Muscle layer of colon (tissue), 2 donors: Measurements from ENCODE around the gene EFNA5.
"Not testable (repeated sequence)": the region's sequence is repeated elsewhere in the genome, so short reads cannot be mapped to it uniquely, and the experiment has no call there.

Experiments used
- H3K27ac ChIP-seq: one replicate; pipeline ENCODE4 v1.7.0; 2013; ENCODE audit warnings: low read depth, mild to moderate bottlenecking, low read length, moderate library complexity
- H3K27me3 ChIP-seq, 2 donors: one replicate each; pipeline ENCODE4 v1.7.0; 2013; ENCODE audit warnings: low read length in 2 of 2, mild to moderate bottlenecking in 2 of 2; ENCODE audit not compliant: insufficient read depth in 2 of 2, control insufficient read depth in 1 of 2
- H3K36me3 ChIP-seq: one replicate; pipeline ENCODE4 v1.7.0; 2013; ENCODE audit warnings: mild to moderate bottlenecking, low read length; ENCODE audit not compliant: insufficient read depth
- H3K4me1 ChIP-seq: one replicate; pipeline ENCODE4 v1.7.0; 2013; ENCODE audit warnings: mild to moderate bottlenecking, low read length; ENCODE audit not compliant: insufficient read depth
- H3K4me3 ChIP-seq, 2 donors: one replicate each; pipeline ENCODE4 v1.7.0; 2013; ENCODE audit warnings: low read length in 2 of 2, low read depth in 1 of 2, mild to moderate bottlenecking in 1 of 2, moderate library complexity in 1 of 2
- H3K9ac ChIP-seq: one replicate; pipeline ENCODE4 v1.7.0; 2013; ENCODE audit warnings: low read length
- H3K9me3 ChIP-seq: one replicate; pipeline ENCODE4 v1.7.0; 2013; ENCODE audit warnings: mild to moderate bottlenecking, low read length
- donor health status: abdominal sarcoma.
- donor health status: Adenocarcinoma of cecum.

The EFNA5 gene

DNA sequence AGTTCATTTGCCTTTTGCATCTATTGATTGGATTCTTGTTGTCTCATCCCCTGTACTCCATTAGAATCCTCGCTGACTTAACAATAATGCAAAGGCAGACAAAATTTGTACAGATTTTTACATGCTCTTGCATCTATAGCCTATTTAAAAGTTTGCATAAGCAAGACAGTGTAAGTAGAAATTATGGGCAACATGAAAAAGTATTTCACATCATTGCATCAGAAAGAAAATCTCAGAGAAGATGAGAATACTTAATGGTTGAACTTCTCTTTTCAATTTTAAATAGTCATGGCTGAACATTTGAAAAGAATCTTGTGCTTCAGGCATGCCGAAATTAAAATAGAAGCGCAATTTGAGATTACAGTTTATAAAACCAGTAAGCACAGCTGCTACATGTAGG is 226.4 kb downstream of the EFNA5 start:
- H3K4me1 ChIP-seq, result no peaks in the 10 kb centered on the region
- no peak overlapping the region for H3K4me3 ChIP-seq
- no peaks in the 10 kb centered on the region for H3K9me3 ChIP-seq
- no peak overlapping the region for H3K9ac ChIP-seq
- H3K27ac ChIP-seq, result no peak overlapping the region
- H3K36me3 ChIP-seq, result no peaks in the 10 kb centered on the region
- no peaks in the 10 kb centered on the region for H3K27me3 ChIP-seq

DNA sequence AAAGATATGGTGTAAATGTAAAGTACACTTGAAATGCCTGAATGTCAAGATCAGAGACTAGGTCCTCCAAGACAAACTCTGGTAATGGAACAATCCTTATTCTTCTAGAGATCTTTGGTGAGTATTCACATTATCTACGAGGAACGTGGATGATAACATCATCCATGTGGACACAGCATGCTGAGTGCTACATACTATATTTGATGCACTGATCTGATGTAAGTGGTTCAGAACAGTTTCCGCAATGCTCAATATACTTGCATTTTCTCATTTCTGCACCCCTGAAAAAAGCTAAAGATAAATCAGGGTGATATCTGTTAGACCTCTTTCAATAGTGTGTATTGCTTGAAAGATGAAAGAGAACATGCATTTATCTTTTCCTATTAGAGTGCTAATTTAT is 226.8 kb downstream of the EFNA5 start:
- H3K9me3 ChIP-seq, result no peaks in the 10 kb centered on the region
- no peaks in the 10 kb centered on the region for H3K27me3 ChIP-seq
- H3K9ac ChIP-seq, result no peak overlapping the region
- H3K36me3 ChIP-seq, result no peaks in the 10 kb centered on the region
- H3K4me3 ChIP-seq, result no peak overlapping the region
- H3K27ac ChIP-seq, result no peak overlapping the region
- H3K4me1 ChIP-seq, result no peaks in the 10 kb centered on the region

- Histone ChIP-seq H3K4me1 (no peaks in the 10 kb centered on the region), H3K27ac (no peak overlapping the region), H3K4me3 (no peak overlapping the region), H3K36me3 (no peaks in the 10 kb centered on the region), H3K9me3 (no peaks in the 10 kb centered on the region), H3K27me3 (no peaks in the 10 kb centered on the region), H3K9ac (no peak overlapping the region)
Observed at GRCh38 chr5:107442452-107442851, 228.3 kb downstream of the EFNA5 start.

- Histone ChIP-seq H3K9ac (no peak overlapping the region), H3K36me3 (no peaks in the 10 kb centered on the region), H3K27me3 (no peaks in the 10 kb centered on the region), H3K4me3 (no peak overlapping the region), H3K27ac (no peak overlapping the region), H3K4me1 (peaks cover 10% of the 10 kb centered on the region), H3K9me3 (no peaks in the 10 kb centered on the region)
Observed at GRCh38 chr5:107439832-107440231, 230.9 kb downstream of the EFNA5 start.

DNA sequence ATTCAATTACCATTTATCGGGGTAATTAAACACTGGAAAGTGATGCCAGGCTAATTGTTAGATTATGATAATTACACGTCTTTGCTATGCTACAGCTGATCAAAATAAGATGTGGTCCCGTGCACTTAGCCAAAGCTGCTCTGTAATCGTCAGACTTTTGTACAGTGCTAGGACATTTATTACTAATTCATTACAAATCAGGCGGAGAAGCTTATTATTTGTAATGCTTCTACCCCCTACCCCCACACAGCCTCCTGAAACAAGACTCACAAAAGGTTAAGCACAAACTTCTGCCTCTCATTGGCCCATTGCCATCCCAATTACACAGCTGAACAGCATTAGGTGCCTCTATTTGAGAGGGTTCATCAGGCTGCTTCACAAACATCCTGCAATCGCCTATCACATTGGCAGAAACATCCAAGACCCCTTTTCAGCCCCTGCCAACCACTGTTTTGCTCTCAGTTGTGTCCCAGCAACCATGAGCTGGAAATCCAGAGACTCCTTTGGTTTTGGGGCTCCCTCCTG is 232.7 kb downstream of the EFNA5 start:
- H3K4me3 ChIP-seq, result no peak overlapping the region
- H3K4me1 ChIP-seq, result peaks cover 10% of the 10 kb centered on the region
- H3K9me3 ChIP-seq, result no peaks in the 10 kb centered on the region
- H3K27me3 ChIP-seq, result no peaks in the 10 kb centered on the region
- H3K27ac ChIP-seq, result no peak overlapping the region
- no peaks in the 10 kb centered on the region for H3K36me3 ChIP-seq
- H3K9ac ChIP-seq, result no peak overlapping the region

DNA sequence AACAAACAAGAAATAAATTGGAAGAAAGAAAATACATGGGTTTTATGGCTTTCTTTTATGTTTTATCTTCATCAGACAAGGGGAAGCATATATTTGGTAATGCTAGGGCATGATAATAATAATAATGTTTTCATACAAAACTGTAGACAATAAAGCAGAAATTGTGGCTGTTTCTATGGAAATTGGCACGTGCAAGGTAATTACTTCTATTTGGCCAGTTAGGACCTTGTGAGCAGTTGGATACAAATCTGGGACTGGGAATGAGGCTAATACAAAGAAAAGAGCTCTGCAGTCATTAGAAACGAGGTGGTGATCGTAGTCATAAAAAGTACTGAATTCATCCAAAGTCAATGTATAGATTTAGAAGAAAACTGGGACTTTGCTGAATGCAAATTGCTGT is 233.6 kb downstream of the EFNA5 start:
- no peak overlapping the region for H3K4me3 ChIP-seq
- H3K27ac ChIP-seq, result no peak overlapping the region
- peaks cover 10% of the 10 kb centered on the region for H3K4me1 ChIP-seq
- H3K27me3 ChIP-seq, result no peaks in the 10 kb centered on the region
- no peaks in the 10 kb centered on the region for H3K9me3 ChIP-seq
- H3K9ac ChIP-seq, result no peak overlapping the region
- H3K36me3 ChIP-seq, result no peaks in the 10 kb centered on the region

- no peaks in the 10 kb centered on the region for H3K9me3 ChIP-seq
Observed at GRCh38 chr5:107436201-107436600, 234.5 kb downstream of the EFNA5 start.

GRCh38 chr5:107435061-107435460 is 235.7 kb downstream of the EFNA5 start:
- Histone ChIP-seq H3K9me3 (no peaks in the 10 kb centered on the region), H3K27me3 (no peaks in the 10 kb centered on the region), H3K4me3 (no peak overlapping the region), H3K9ac (no peak overlapping the region), H3K27ac (no peak overlapping the region), H3K36me3 (no peaks in the 10 kb centered on the region), H3K4me1 (peaks cover 10% of the 10 kb centered on the region)

More at GRCh38 chr5:107436201-107436600, 234.5 kb downstream of the EFNA5 start:
- peaks cover 10% of the 10 kb centered on the region for H3K4me1 ChIP-seq
- no peaks in the 10 kb centered on the region for H3K36me3 ChIP-seq
- H3K9ac ChIP-seq, result no peak overlapping the region
- H3K27me3 ChIP-seq, result no peaks in the 10 kb centered on the region
- no peak overlapping the region for H3K27ac ChIP-seq
- no peak overlapping the region for H3K4me3 ChIP-seq

DNA sequence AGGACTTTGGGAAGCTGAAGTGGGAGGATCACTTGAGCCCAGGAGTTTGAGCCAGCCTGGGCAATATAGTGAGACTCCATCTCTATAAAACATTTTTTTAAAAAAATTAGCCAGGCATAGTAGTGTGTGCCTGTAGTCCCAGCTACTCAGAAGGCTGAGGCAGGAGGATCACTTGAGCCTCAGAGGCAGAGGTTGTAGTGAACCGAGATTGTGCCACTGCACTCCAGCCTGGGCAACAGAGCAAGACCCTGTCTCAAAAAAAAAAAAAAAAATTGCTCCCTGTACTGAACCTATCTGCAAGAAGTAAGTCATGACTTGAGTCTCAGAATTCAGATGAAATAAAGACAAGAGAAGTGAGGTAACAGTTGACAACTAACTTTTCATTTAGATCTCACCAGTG is 237.1 kb downstream of the EFNA5 start:
- H3K4me1 ChIP-seq, H3K27me3 ChIP-seq, H3K9ac ChIP-seq: not testable (repeated sequence)

DNA sequence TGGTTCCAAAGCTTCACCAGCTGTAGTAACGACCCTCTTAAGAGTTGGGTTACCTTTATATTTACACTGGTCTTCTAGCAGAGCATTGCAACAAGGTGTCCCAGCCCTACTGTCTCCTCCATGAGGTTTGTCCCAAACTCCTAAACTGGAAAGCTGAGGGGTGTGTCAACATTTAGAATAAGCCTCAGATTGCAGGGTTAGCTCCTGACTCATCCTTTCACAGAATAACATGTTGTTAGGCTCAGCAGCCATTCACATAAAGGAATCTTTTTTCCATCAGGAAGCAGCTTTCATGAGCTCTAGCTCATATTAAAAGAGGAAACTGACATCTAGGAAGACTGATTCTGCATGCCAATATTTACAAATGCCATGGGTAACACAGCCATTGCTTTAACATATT is 238.7 kb downstream of the EFNA5 start:
- H3K27me3 ChIP-seq, result no peaks in the 10 kb centered on the region
- H3K4me1 ChIP-seq, result peaks cover 10% of the 10 kb centered on the region
- no peaks in the 10 kb centered on the region for H3K36me3 ChIP-seq
- no peak overlapping the region for H3K27ac ChIP-seq
- H3K9me3 ChIP-seq, result no peaks in the 10 kb centered on the region
- no peak overlapping the region for H3K4me3 ChIP-seq
- H3K9ac ChIP-seq, result no peak overlapping the region

More for the DNA sequence above, 237.1 kb downstream of the EFNA5 start:
- H3K27ac ChIP-seq, H3K9me3 ChIP-seq, H3K36me3 ChIP-seq, H3K4me3 ChIP-seq: not testable (repeated sequence)

GRCh38 chr5:107431536-107431935 is 239.2 kb downstream of the EFNA5 start:
- peaks cover 8% of the 10 kb centered on the region for H3K4me1 ChIP-seq
- H3K36me3 ChIP-seq, result no peaks in the 10 kb centered on the region
- no peak overlapping the region for H3K9ac ChIP-seq
- no peaks in the 10 kb centered on the region for H3K9me3 ChIP-seq
- no peak overlapping the region for H3K27ac ChIP-seq
- no peaks in the 10 kb centered on the region for H3K27me3 ChIP-seq
- H3K4me3 ChIP-seq, result no peak overlapping the region

DNA sequence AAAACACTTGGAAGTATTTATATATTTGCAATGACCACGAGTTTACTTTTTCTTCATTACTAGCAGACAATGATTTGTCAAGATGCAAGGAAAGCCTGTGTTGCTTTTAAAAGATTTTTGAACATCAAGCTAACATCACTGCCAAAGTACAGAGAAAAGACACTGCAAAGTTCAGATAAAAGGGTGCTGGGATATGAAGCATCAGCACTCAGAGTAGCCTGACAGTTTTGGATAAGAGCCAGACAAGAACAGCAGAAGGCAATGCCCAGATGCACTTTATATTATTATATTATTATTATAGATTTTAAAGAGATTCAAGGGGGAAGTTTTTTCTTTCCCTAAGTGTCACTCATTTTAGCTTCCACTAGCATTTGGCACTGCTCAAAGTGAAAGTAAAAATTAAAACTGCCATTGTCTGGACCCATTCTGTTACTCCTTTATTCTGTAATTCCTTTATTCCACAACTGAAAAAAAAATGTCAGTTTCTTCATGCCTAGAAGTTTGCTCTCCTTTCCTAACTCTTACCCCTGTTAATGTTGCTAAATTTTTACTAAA is 240.6 kb downstream of the EFNA5 start:
- Histone ChIP-seq H3K27ac (no peak overlapping the region), H3K4me3 (no peak overlapping the region), H3K27me3 (no peaks in the 10 kb centered on the region), H3K4me1 (no peaks in the 10 kb centered on the region), H3K36me3 (no peaks in the 10 kb centered on the region), H3K9me3 (no peaks in the 10 kb centered on the region), H3K9ac (no peak overlapping the region)
